GM23338 (cell line): ENCODE results near the gene IPP. TPM values are rescaled to one million over a fixed set of nuclear protein-coding genes. Genes with fewer than 3 reads are reported as not detected.

Experiments used
- ATAC-seq: fragments of 200-7000 bp; cut with Tn5 transposase; 3 replicates; pipeline ENCODE4 v1.9.1; 2020
- DNase-seq: peaks from one replicate; pipeline ENCODE4 v3.0.0-alpha.2; 2015; ENCODE audit warnings: low spot score
- H2AFZ ChIP-seq: fragments of 200-600 bp; sonication (generic); 2 replicates; pipeline ENCODE4 v1.8.0; 2016; ENCODE audit warnings: antibody characterized with exemption, mild to moderate bottlenecking, moderate library complexity
- H3F3A ChIP-seq: fragments of 200-600 bp; sonication (generic); replicated peaks from 2 replicates; pipeline ENCODE4 v1.8.0; 2017; ENCODE audit warnings: antibody characterized with exemption, mixed run types, low read depth
- H3K27ac ChIP-seq: fragments of 200-600 bp; sonication (generic); 2 replicates; pipeline ENCODE4 v1.6.1; 2016; ENCODE audit warnings: low read depth
- H3K27me3 ChIP-seq: fragments of 200-600 bp; sonication (generic); 2 replicates; pipeline ENCODE4 v1.8.0; 2016; ENCODE audit warnings: mild to moderate bottlenecking, mixed run types, moderate library complexity; ENCODE audit not compliant: insufficient read depth
- H3K36me3 ChIP-seq: fragments of 200-600 bp; sonication (generic); 2 replicates; pipeline ENCODE4 v1.8.0; 2016; ENCODE audit warnings: mild to moderate bottlenecking; ENCODE audit not compliant: insufficient read depth
- H3K4me1 ChIP-seq: fragments of 200-600 bp; sonication (generic); 2 replicates; pipeline ENCODE4 v1.8.0; 2016; ENCODE audit warnings: mild to moderate bottlenecking, moderate library complexity; ENCODE audit not compliant: insufficient read depth
- H3K4me2 ChIP-seq: fragments of 200-600 bp; sonication (generic); 2 replicates; pipeline ENCODE4 v1.7.1; 2017; ENCODE audit warnings: mixed run types
- H3K4me3 ChIP-seq: fragments of 200-600 bp; sonication (generic); 2 replicates; pipeline ENCODE4 v1.6.1; 2016; ENCODE audit warnings: mixed run types
- H3K79me2 ChIP-seq: fragments of 200-600 bp; sonication (generic); replicated peaks from 2 replicates; pipeline ENCODE4 v1.8.0; 2017; ENCODE audit warnings: mild to moderate bottlenecking; ENCODE audit not compliant: insufficient read depth
- H3K9me2 ChIP-seq: fragments of 200-600 bp; sonication (generic); 2 replicates; pipeline ENCODE4 v1.8.0; 2017; ENCODE audit not compliant: insufficient read depth
- H4K20me1 ChIP-seq: fragments of 200-600 bp; sonication (generic); replicated peaks from 2 replicates; pipeline ENCODE4 v1.8.0; 2017; ENCODE audit warnings: mild to moderate bottlenecking; ENCODE audit not compliant: insufficient read depth
- H3K27ac Mint-ChIP-seq: 2 replicates; pipeline ENCODE4 v1.8.0; 2020; ENCODE audit warnings: inconsistent platforms, mild to moderate bottlenecking, moderate library complexity, mixed read lengths
- H3K27me3 Mint-ChIP-seq: 3 replicates; pipeline ENCODE4 v1.8.0; 2022; ENCODE audit warnings: low read depth, mild to moderate bottlenecking, moderate library complexity, mixed read lengths, inconsistent platforms; ENCODE audit not compliant: insufficient read depth, poor library complexity
- H3K36me3 Mint-ChIP-seq: 3 replicates; pipeline ENCODE4 v1.8.0; 2021; ENCODE audit warnings: low read depth, mild to moderate bottlenecking, inconsistent platforms, moderate library complexity, mixed read lengths
- H3K4me1 Mint-ChIP-seq: 3 replicates; pipeline ENCODE4 v1.8.0; 2020; ENCODE audit warnings: mild to moderate bottlenecking, inconsistent platforms, mixed read lengths
- H3K4me3 Mint-ChIP-seq: 3 replicates; pipeline ENCODE4 v1.8.0; 2021; ENCODE audit warnings: moderate library complexity, mild to moderate bottlenecking, inconsistent platforms, mixed read lengths
- H3K9me3 Mint-ChIP-seq: 3 replicates; pipeline ENCODE4 v1.8.0; 2020; ENCODE audit warnings: moderate library complexity, mild to moderate bottlenecking, inconsistent platforms, mixed read lengths
- CREB1 ChIP-seq: fragments of 250-450 bp; sonication (Bioruptor Pico); IDR thresholded peaks from 2 replicates; pipeline ENCODE4 v1.5.0; 2020; ENCODE audit warnings: low read depth, mild to moderate bottlenecking, moderate library complexity
- EZH2 ChIP-seq: fragments of 200-600 bp; sonication (generic); IDR thresholded peaks from one replicate; pipeline ENCODE4 v1.8.0; 2017; ENCODE audit warnings: antibody characterized with exemption, mild to moderate bottlenecking, low read depth; ENCODE audit not compliant: unreplicated experiment
- EZH2phosphoT487 ChIP-seq: fragments of 200-600 bp; sonication (generic); IDR thresholded peaks from one replicate; pipeline ENCODE4 v1.8.1; 2018; ENCODE audit warnings: antibody characterized with exemption; ENCODE audit not compliant: unreplicated experiment
- JUNB ChIP-seq: IDR thresholded peaks from one replicate; pipeline ENCODE4 v1.6.1; 2016; ENCODE audit warnings: antibody characterized with exemption; ENCODE audit not compliant: unreplicated experiment
- NANOG ChIP-seq: IDR thresholded peaks from 2 replicates; pipeline ENCODE4 v1.6.1; 2016; ENCODE audit warnings: antibody characterized with exemption, borderline replicate concordance
- POLR2AphosphoS5 ChIP-seq: IDR thresholded peaks from 2 replicates; pipeline ENCODE4 v1.6.1; 2016; ENCODE audit warnings: antibody characterized with exemption, low read depth
- STAT1 ChIP-seq: IDR thresholded peaks from one replicate; pipeline ENCODE4 v1.6.1; 2016; ENCODE audit warnings: antibody characterized with exemption; ENCODE audit not compliant: unreplicated experiment
- ZNF114 ChIP-seq: fragments of 250-450 bp; sonication (Bioruptor Pico); IDR thresholded peaks from 2 replicates; pipeline ENCODE4 v1.5.0; 2020; ENCODE audit warnings: mild to moderate bottlenecking, moderate library complexity
- ZNF331 ChIP-seq: fragments of 250-450 bp; sonication (Bioruptor Pico); IDR thresholded peaks from 2 replicates; pipeline ENCODE4 v1.5.0; 2020; ENCODE audit warnings: low read depth, mild to moderate bottlenecking, moderate library complexity
- polyA plus RNA-seq: library from polyadenylated mRNA; unstranded; fragments of >200 nt; fragmentation: Nextera tagmentation; extraction: Ambion mirVana; gene quantifications from 2 replicates; pipeline ENCODE4 v1.2.1, GENCODE V29; 2016
- total RNA-seq: library from RNA; depleted of rRNA; stranded (reverse); fragments of >200 nt; shearing (Covaris generic); gene quantifications from 2 replicates; pipeline ENCODE4 v1.2.3, GENCODE V29; 2014
- TF ChIP-seq, protein P1 (sequence below), 2 experiments: fragments of 200-600 bp in 1 of 2; sonication (generic) in 1 of 2; conservative IDR thresholded peaks; 2 replicates each; pipeline versions ENCODE4 v1.5.1 to v1.6.1; 2016 to 2017; ENCODE audit warnings: antibody characterized with exemption in 2 of 2, low read depth in 2 of 2, mild to moderate bottlenecking in 2 of 2, moderate library complexity in 1 of 2
- TF ChIP-seq, protein P2 (sequence below): IDR thresholded peaks from 2 replicates; pipeline ENCODE4 v1.6.1; 2016; ENCODE audit warnings: antibody characterized with exemption
- TF ChIP-seq, protein P3 (sequence below): IDR thresholded peaks from one replicate; pipeline ENCODE4 v1.6.1; 2018; ENCODE audit warnings: antibody characterized with exemption; ENCODE audit not compliant: unreplicated experiment
- TF ChIP-seq, protein P4 (sequence below): fragments of 250-450 bp; sonication (Bioruptor Pico); IDR thresholded peaks from 2 replicates; pipeline ENCODE4 v1.5.0; 2020; ENCODE audit warnings: mild to moderate bottlenecking, moderate library complexity

Gene IPP
- total and polyA plus RNA-seq, 2 experiments from 2014 or later = 1.8 to 2.8 TPM

DNA sequence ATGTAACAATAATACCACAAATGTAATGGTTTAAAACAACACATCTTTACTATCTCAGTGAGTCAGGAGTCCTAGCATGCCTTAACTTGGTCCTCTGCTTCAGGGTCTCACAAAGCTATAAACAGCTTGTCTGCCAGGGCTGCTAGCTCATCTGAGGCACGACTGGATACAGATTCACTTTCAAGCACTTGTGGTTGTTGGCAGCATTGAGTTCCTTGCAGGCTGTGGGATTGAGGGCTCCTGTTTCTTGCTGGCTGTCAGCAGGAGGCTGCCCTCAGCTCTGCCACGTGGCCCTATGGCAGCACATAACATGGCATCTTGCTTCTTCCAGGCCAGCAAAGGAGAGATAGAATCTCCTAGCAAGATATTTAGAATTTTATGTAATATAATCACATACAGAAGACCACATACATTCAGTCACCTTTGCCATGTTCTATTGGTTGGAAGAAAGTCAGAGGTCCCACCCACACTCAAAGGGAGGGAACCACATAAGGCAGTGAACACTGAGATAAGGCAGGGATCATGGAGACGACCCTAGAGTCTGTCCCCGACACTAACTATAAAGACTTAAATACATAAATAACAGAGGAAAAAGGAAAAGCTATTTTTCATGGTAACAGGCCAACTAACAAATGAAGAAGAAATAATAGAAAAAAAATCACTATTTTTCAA, 18.9 kb upstream of the IPP start:
- no peak overlapping the region for H3K27ac ChIP-seq
- Mint-ChIP-seq H3K36me3 (no peaks in the 10 kb centered on the region), H3K9me3 (no peaks in the 10 kb centered on the region), H3K27me3 (no peaks in the 10 kb centered on the region), H3K4me3 (no peak overlapping the region), H3K27ac (no peak overlapping the region), H3K4me1 (peaks cover 2% of the 10 kb centered on the region; the same call in 1 of the 3 replicates)
- ATAC-seq (peak; percentile 83), DNase-seq (peak; percentile 11)
- no peaks in the 10 kb centered on the region for H3K4me1 ChIP-seq
- H4K20me1 ChIP-seq = no peaks in the 10 kb centered on the region
- no peaks in the 10 kb centered on the region for H3K27me3 ChIP-seq
- H3K9me2 ChIP-seq = no peaks in the 10 kb centered on the region
- peak overlapping the region; percentile 33; the same call in 1 of the 2 replicates for H2AFZ ChIP-seq
- no peak overlapping the region for H3K4me2 ChIP-seq
- H3K79me2 ChIP-seq = no peaks in the 10 kb centered on the region
- TF ChIP-seq, protein P1, sequence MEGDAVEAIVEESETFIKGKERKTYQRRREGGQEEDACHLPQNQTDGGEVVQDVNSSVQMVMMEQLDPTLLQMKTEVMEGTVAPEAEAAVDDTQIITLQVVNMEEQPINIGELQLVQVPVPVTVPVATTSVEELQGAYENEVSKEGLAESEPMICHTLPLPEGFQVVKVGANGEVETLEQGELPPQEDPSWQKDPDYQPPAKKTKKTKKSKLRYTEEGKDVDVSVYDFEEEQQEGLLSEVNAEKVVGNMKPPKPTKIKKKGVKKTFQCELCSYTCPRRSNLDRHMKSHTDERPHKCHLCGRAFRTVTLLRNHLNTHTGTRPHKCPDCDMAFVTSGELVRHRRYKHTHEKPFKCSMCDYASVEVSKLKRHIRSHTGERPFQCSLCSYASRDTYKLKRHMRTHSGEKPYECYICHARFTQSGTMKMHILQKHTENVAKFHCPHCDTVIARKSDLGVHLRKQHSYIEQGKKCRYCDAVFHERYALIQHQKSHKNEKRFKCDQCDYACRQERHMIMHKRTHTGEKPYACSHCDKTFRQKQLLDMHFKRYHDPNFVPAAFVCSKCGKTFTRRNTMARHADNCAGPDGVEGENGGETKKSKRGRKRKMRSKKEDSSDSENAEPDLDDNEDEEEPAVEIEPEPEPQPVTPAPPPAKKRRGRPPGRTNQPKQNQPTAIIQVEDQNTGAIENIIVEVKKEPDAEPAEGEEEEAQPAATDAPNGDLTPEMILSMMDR (conservative IDR thresholded peaks at IDR 0.05; ENCODE audit: low read depth in 2 of 2) = no peak
- TF ChIP-seq CREB1 (no peak), EZH2 (no peak), ZNF331 (CRISPR knock-in tag) (no peak), STAT1 (no peak), JUNB (no peak), POLR2AphosphoS5 (no peak), NANOG (no peak), ZNF114 (no peak), EZH2phosphoT487 (no peak)
- TF ChIP-seq, protein P2, sequence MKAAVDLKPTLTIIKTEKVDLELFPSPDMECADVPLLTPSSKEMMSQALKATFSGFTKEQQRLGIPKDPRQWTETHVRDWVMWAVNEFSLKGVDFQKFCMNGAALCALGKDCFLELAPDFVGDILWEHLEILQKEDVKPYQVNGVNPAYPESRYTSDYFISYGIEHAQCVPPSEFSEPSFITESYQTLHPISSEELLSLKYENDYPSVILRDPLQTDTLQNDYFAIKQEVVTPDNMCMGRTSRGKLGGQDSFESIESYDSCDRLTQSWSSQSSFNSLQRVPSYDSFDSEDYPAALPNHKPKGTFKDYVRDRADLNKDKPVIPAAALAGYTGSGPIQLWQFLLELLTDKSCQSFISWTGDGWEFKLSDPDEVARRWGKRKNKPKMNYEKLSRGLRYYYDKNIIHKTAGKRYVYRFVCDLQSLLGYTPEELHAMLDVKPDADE = no peak
- TF ChIP-seq, protein P3, sequence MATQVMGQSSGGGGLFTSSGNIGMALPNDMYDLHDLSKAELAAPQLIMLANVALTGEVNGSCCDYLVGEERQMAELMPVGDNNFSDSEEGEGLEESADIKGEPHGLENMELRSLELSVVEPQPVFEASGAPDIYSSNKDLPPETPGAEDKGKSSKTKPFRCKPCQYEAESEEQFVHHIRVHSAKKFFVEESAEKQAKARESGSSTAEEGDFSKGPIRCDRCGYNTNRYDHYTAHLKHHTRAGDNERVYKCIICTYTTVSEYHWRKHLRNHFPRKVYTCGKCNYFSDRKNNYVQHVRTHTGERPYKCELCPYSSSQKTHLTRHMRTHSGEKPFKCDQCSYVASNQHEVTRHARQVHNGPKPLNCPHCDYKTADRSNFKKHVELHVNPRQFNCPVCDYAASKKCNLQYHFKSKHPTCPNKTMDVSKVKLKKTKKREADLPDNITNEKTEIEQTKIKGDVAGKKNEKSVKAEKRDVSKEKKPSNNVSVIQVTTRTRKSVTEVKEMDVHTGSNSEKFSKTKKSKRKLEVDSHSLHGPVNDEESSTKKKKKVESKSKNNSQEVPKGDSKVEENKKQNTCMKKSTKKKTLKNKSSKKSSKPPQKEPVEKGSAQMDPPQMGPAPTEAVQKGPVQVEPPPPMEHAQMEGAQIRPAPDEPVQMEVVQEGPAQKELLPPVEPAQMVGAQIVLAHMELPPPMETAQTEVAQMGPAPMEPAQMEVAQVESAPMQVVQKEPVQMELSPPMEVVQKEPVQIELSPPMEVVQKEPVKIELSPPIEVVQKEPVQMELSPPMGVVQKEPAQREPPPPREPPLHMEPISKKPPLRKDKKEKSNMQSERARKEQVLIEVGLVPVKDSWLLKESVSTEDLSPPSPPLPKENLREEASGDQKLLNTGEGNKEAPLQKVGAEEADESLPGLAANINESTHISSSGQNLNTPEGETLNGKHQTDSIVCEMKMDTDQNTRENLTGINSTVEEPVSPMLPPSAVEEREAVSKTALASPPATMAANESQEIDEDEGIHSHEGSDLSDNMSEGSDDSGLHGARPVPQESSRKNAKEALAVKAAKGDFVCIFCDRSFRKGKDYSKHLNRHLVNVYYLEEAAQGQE = no peak
- TF ChIP-seq, protein P4, sequence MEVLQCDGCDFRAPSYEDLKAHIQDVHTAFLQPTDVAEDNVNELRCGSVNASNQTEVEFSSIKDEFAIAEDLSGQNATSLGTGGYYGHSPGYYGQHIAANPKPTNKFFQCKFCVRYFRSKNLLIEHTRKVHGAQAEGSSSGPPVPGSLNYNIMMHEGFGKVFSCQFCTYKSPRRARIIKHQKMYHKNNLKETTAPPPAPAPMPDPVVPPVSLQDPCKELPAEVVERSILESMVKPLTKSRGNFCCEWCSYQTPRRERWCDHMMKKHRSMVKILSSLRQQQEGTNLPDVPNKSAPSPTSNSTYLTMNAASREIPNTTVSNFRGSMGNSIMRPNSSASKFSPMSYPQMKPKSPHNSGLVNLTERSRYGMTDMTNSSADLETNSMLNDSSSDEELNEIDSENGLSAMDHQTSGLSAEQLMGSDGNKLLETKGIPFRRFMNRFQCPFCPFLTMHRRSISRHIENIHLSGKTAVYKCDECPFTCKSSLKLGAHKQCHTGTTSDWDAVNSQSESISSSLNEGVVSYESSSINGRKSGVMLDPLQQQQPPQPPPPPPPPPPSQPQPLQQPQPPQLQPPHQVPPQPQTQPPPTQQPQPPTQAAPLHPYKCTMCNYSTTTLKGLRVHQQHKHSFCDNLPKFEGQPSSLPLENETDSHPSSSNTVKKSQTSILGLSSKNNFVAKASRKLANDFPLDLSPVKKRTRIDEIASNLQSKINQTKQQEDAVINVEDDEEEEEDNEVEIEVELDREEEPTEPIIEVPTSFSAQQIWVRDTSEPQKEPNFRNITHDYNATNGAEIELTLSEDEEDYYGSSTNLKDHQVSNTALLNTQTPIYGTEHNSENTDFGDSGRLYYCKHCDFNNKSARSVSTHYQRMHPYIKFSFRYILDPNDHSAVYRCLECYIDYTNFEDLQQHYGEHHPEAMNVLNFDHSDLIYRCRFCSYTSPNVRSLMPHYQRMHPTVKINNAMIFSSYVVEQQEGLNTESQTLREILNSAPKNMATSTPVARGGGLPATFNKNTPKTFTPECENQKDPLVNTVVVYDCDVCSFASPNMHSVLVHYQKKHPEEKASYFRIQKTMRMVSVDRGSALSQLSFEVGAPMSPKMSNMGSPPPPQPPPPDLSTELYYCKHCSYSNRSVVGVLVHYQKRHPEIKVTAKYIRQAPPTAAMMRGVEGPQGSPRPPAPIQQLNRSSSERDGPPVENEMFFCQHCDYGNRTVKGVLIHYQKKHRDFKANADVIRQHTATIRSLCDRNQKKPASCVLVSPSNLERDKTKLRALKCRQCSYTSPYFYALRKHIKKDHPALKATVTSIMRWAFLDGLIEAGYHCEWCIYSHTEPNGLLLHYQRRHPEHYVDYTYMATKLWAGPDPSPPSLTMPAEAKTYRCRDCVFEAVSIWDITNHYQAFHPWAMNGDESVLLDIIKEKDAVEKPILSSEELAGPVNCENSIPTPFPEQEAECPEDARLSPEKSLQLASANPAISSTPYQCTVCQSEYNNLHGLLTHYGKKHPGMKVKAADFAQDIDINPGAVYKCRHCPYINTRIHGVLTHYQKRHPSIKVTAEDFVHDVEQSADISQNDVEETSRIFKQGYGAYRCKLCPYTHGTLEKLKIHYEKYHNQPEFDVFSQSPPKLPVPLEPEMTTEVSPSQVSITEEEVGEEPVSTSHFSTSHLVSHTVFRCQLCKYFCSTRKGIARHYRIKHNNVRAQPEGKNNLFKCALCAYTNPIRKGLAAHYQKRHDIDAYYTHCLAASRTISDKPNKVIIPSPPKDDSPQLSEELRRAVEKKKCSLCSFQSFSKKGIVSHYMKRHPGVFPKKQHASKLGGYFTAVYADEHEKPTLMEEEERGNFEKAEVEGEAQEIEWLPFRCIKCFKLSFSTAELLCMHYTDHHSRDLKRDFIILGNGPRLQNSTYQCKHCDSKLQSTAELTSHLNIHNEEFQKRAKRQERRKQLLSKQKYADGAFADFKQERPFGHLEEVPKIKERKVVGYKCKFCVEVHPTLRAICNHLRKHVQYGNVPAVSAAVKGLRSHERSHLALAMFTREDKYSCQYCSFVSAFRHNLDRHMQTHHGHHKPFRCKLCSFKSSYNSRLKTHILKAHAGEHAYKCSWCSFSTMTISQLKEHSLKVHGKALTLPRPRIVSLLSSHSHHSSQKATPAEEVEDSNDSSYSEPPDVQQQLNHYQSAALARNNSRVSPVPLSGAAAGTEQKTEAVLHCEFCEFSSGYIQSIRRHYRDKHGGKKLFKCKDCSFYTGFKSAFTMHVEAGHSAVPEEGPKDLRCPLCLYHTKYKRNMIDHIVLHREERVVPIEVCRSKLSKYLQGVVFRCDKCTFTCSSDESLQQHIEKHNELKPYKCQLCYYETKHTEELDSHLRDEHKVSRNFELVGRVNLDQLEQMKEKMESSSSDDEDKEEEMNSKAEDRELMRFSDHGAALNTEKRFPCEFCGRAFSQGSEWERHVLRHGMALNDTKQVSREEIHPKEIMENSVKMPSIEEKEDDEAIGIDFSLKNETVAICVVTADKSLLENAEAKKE (CRISPR knock-in tag) = no peak
- no peaks in the 10 kb centered on the region for H3F3A ChIP-seq
- H3K4me3 ChIP-seq = no peak overlapping the region
- no peaks in the 10 kb centered on the region for H3K36me3 ChIP-seq
